OCI-LY7 (cell line): Measurements from ENCODE around the gene DPM3.

Experiments
- EZH2phosphoT487 ChIP-seq: fragments of 200-600 bp; sonication (generic); IDR thresholded peaks from 2 replicates; pipeline ENCODE4 v1.6.1; 2018; ENCODE audit warnings: low read depth, borderline replicate concordance, mild to moderate bottlenecking, mixed run types, antibody characterized with exemption, low read length, moderate library complexity, mixed read lengths
- TF ChIP-seq, protein P1 (sequence below): fragments of 200-600 bp; sonication (generic); conservative IDR thresholded peaks from 2 replicates; pipeline ENCODE4 v1.5.1; 2014; ENCODE audit warnings: mild to moderate bottlenecking, antibody characterized with exemption, low read length, moderate library complexity, mixed read lengths

DNA sequence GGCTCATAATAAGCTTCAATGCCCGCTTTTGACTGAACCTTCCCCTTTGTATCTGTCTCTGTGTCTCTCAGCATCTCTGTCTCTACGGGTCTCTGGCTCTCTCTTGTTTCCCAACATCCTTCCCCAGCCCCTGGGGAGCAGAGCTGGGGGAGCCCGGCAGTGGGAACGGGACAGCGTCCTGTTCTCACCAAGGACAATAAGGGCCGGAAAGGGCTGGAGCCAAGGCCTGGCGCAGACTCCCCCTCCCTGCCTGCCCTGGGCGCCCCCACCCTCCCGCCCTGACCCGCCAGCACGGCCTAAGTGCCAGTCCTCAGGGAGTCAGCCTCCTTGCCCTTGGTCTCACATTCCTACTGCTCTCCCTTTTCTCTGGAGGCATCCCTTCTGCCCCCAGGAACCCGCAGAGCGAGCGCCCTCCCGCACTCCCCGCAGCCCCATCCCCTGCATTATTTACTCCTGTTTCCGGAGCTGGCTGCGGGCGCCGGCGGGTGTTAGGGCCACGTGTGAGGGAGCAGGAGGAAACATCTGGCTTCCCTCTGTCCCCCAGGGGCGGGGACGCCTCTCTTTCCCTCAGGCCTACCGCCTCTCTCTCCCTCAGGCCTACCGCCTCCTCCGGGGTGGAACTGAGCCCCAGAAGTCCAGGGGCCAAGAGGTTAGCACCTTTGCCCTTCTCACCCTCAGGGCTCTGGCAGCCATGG, 26.3 kb upstream of the DPM3 start:
- TF ChIP-seq, protein P1, sequence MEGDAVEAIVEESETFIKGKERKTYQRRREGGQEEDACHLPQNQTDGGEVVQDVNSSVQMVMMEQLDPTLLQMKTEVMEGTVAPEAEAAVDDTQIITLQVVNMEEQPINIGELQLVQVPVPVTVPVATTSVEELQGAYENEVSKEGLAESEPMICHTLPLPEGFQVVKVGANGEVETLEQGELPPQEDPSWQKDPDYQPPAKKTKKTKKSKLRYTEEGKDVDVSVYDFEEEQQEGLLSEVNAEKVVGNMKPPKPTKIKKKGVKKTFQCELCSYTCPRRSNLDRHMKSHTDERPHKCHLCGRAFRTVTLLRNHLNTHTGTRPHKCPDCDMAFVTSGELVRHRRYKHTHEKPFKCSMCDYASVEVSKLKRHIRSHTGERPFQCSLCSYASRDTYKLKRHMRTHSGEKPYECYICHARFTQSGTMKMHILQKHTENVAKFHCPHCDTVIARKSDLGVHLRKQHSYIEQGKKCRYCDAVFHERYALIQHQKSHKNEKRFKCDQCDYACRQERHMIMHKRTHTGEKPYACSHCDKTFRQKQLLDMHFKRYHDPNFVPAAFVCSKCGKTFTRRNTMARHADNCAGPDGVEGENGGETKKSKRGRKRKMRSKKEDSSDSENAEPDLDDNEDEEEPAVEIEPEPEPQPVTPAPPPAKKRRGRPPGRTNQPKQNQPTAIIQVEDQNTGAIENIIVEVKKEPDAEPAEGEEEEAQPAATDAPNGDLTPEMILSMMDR = no peak
- no peak for TF ChIP-seq EZH2phosphoT487
